ENCODE results near the gene MPP3. TPM values are rescaled to one million over a fixed set of nuclear protein-coding genes. Genes with fewer than 3 reads are reported as not detected.

Gene MPP3
- total RNA-seq, 1 experiment from 2014 or later, result 11.3 TPM

GRCh38 chr17:43845766-43846165, 12.8 kb upstream of the MPP3 start:
- DNase-seq (ENCODE audit: low spot score), result no peak
- Mint-ChIP-seq H3K4me1 (peaks cover 16% of the 10 kb centered on the region), H3K27ac (no peak overlapping the region), H3K27me3 (ENCODE audit: low read depth) (peaks cover 5% of the 10 kb centered on the region), H3K36me3 (no peaks in the 10 kb centered on the region), H3K4me3 (no peak overlapping the region), H3K9me3 (no peaks in the 10 kb centered on the region)
- CTCF ChIA-PET, result interaction anchor here (0.6 to 3.0 kb wide), 68 partner anchors 8 to 362 kb away, joined by 3 to 78 read pairs (median 6); partner anchors contain the start of genes CFAP97D1, DHX8, DUSP3 and MPP3
- no peak for TF ChIP-seq ZNF232 (CRISPR knock-in tag; IDR thresholded peaks at IDR 0.05)
- ATAC-seq, result no peak
- POLR2A ChIA-PET, result interaction anchor here (0.6 to 1.2 kb wide), 3 partner anchors 33 to 67 kb away, joined by 3 to 7 read pairs (median 3); partner anchors contain the start of gene DUSP3

- Mint-ChIP-seq H3K36me3 (no peaks in the 10 kb centered on the region), H3K9me3 (no peaks in the 10 kb centered on the region), H3K4me1 (peaks cover 26% of the 10 kb centered on the region), H3K27ac (no peak overlapping the region), H3K4me3 (no peak overlapping the region), H3K27me3 (ENCODE audit: low read depth) (peaks cover 5% of the 10 kb centered on the region)
- no peak for ATAC-seq
- ChIA-PET POLR2A (no interaction called here), CTCF (interaction anchor here (3.0 kb wide), 1 partner anchor 29 kb away, joined by 78 read pairs; no protein-coding TSS in a partner anchor)
- no peak for TF ChIP-seq ZNF512 (CRISPR knock-in tag; IDR thresholded peaks at IDR 0.05; ENCODE audit: borderline replicate concordance)
- no peak for TF ChIP-seq PRRX2 (CRISPR knock-in tag; IDR thresholded peaks at IDR 0.05)
- no peak for TF ChIP-seq NFE2L1 (CRISPR knock-in tag; IDR thresholded peaks at IDR 0.05)
- TF ChIP-seq GABPB1 (CRISPR knock-in tag; IDR thresholded peaks at IDR 0.05), result no peak
- TF ChIP-seq ZBTB21 (CRISPR knock-in tag; IDR thresholded peaks at IDR 0.05; ENCODE audit: borderline replicate concordance), result no peak
- TF ChIP-seq KAT7 (CRISPR knock-in tag; IDR thresholded peaks at IDR 0.05; ENCODE audit: borderline replicate concordance), result no peak
- TF ChIP-seq ZNF416 (CRISPR knock-in tag; IDR thresholded peaks at IDR 0.05), result no peak
- DNase-seq (ENCODE audit: low spot score), result no peak
Observed at GRCh38 chr17:43844241-43844640, 11.3 kb upstream of the MPP3 start.

- no peak overlapping the region for H3K4me3 Mint-ChIP-seq
- DNase-seq (ENCODE audit: low spot score) (no peak), ATAC-seq (no peak)
- no peak overlapping the region for H3K27ac Mint-ChIP-seq
- no peak for TF ChIP-seq TEAD1 (CRISPR knock-in tag; IDR thresholded peaks at IDR 0.05)
- TF ChIP-seq ZNF425 (CRISPR knock-in tag; conservative IDR thresholded peaks at IDR 0.05), result no peak
- TF ChIP-seq SP1 (CRISPR knock-in tag; conservative IDR thresholded peaks at IDR 0.05), result no peak
- no peak for TF ChIP-seq STAT6 (CRISPR knock-in tag; conservative IDR thresholded peaks at IDR 0.05; ENCODE audit: low read depth)
- no peak for TF ChIP-seq TCF7 (CRISPR knock-in tag; IDR thresholded peaks at IDR 0.05; ENCODE audit: low read depth)
- no peak for TF ChIP-seq CREM (CRISPR knock-in tag; IDR thresholded peaks at IDR 0.05)
- TF ChIP-seq ATF2 (CRISPR knock-in tag; IDR thresholded peaks at IDR 0.05; ENCODE audit: borderline replicate concordance, low read depth), result no peak
- TF ChIP-seq ZNF317 (CRISPR knock-in tag; IDR thresholded peaks at IDR 0.05; ENCODE audit: borderline replicate concordance, low read depth), result no peak
- no peak for TF ChIP-seq FOXP1 (CRISPR knock-in tag; IDR thresholded peaks at IDR 0.05; ENCODE audit: borderline replicate concordance)
- no peak for TF ChIP-seq ZNF263 (CRISPR knock-in tag; IDR thresholded peaks at IDR 0.05; ENCODE audit: low read depth)
- TF ChIP-seq GABPB1 (CRISPR knock-in tag; IDR thresholded peaks at IDR 0.05), result no peak
- no peak for TF ChIP-seq MLX (CRISPR knock-in tag; IDR thresholded peaks at IDR 0.05)
- TF ChIP-seq NFATC4 (CRISPR knock-in tag; IDR thresholded peaks at IDR 0.05), result no peak
- no peak for TF ChIP-seq ZBTB21 (CRISPR knock-in tag; IDR thresholded peaks at IDR 0.05; ENCODE audit: borderline replicate concordance)
- H3K4me1 Mint-ChIP-seq, result peaks cover 26% of the 10 kb centered on the region
- ChIA-PET CTCF (interaction anchor here (1.2 kb wide), 1 partner anchor 29 kb away, joined by 5 read pairs; no protein-coding TSS in a partner anchor), POLR2A (interaction anchor here (0.6 kb wide), 1 partner anchor 24 kb away, joined by 4 read pairs; no protein-coding TSS in a partner anchor)
- H3K9me3 Mint-ChIP-seq, result no peaks in the 10 kb centered on the region
- H3K36me3 Mint-ChIP-seq, result no peaks in the 10 kb centered on the region
- H3K27me3 Mint-ChIP-seq (ENCODE audit: low read depth), result peaks cover 5% of the 10 kb centered on the region
Observed at GRCh38 chr17:43842975-43843325, 10.0 kb upstream of the MPP3 start.
